CD4-positive, alpha-beta memory T cell (primary cell): ENCODE results near the gene LCN1. TPM values are rescaled to one million over a fixed set of nuclear protein-coding genes. Genes with fewer than 3 reads are reported as not detected.

Experiments
- CTCF ChIA-PET: fragments of 350-600 bp; sonication (Branson Sonifier 250); formaldehyde crosslinking; loops from one replicate; lab custom pipeline; 2021; ENCODE audit warnings: inconsistent platforms; ENCODE audit not compliant: partially characterized antibody; lab: Charles Lee
- POLR2A ChIA-PET: fragments of 350-600 bp; sonication (Branson Sonifier 250); formaldehyde crosslinking; loops from one replicate; lab custom pipeline; 2021; ENCODE audit not compliant: partially characterized antibody; lab: Charles Lee
- DNase-seq, 5 donors: peaks; one replicate each; pipeline versions ENCODE4 v3.0.0 to v3.0.0-alpha.2; 2020 to 2022; ENCODE audit warnings: mixed read lengths in 1 of 5
- H3K27ac ChIP-seq: one replicate; pipeline ENCODE4 v1.7.0; 2013; ENCODE audit warnings: low read depth, low read length
- H3K27me3 ChIP-seq: 2 replicates; pipeline ENCODE4 v1.7.0; 2013; ENCODE audit warnings: mild to moderate bottlenecking, low read length, moderate library complexity; ENCODE audit not compliant: insufficient read depth
- H3K36me3 ChIP-seq: 2 replicates; pipeline ENCODE4 v1.7.0; 2013; ENCODE audit warnings: mild to moderate bottlenecking, low read length, moderate library complexity; ENCODE audit not compliant: insufficient read depth
- H3K4me1 ChIP-seq: 2 replicates; pipeline ENCODE4 v1.7.0; 2013; ENCODE audit warnings: mild to moderate bottlenecking, low read length, moderate library complexity; ENCODE audit not compliant: insufficient read depth
- H3K4me3 ChIP-seq, 2 donors: one replicate each; pipeline ENCODE4 v1.7.0; 2013; ENCODE audit warnings: low read length in 2 of 2, mild to moderate bottlenecking in 1 of 2
- H3K9me3 ChIP-seq, 2 donors: one replicate each; pipeline ENCODE4 v1.7.0; 2013; ENCODE audit warnings: low read length in 2 of 2, control low read depth in 1 of 2; ENCODE audit not compliant: control insufficient read depth in 1 of 2
- H3K27ac Mint-ChIP-seq, 7 donors: one replicate each; pipeline ENCODE4 v1.8.0; 2020 to 2021; ENCODE audit warnings: mixed read lengths in 7 of 7, mild to moderate bottlenecking in 6 of 7, inconsistent platforms in 3 of 7, moderate library complexity in 3 of 7
- H3K27me3 Mint-ChIP-seq, 2 donors: one replicate each; pipeline ENCODE4 v1.8.0; 2020 to 2021; ENCODE audit warnings: mixed read lengths in 2 of 2
- H3K36me3 Mint-ChIP-seq, 2 donors: one replicate each; pipeline ENCODE4 v1.8.0; 2020 to 2021; ENCODE audit warnings: mixed read lengths in 2 of 2, inconsistent platforms in 1 of 2, mild to moderate bottlenecking in 1 of 2
- H3K4me1 Mint-ChIP-seq, 4 donors: one replicate each; pipeline ENCODE4 v1.8.0; 2020 to 2021; ENCODE audit warnings: mixed read lengths in 4 of 4, mild to moderate bottlenecking in 1 of 4
- H3K4me3 Mint-ChIP-seq, 8 donors: one replicate each; pipeline ENCODE4 v1.8.0; 2020 to 2021; ENCODE audit warnings: mixed read lengths in 8 of 8, mild to moderate bottlenecking in 7 of 8, moderate library complexity in 6 of 8, inconsistent platforms in 3 of 8
- H3K9me3 Mint-ChIP-seq, 8 donors: one replicate each; pipeline ENCODE4 v1.8.0; 2020 to 2021; ENCODE audit warnings: mixed read lengths in 8 of 8, mild to moderate bottlenecking in 5 of 8, inconsistent platforms in 3 of 8, moderate library complexity in 1 of 8
- intact Hi-C: fragments of 100-400 bp; cut with micrococcal nuclease; formaldehyde crosslinking; loops from one replicate; pipeline ENCODE4 v1.15.1; 2023
- polyA plus RNA-seq, 2 donors: library from polyadenylated mRNA; unstranded; fragments of 300-500 nt; fragmentation: Illumina TruSeq; gene quantifications; one replicate each; pipeline ENCODE4 v1.2.3, GENCODE V29; 2021
- total RNA-seq, 2 experiments: library from RNA; stranded (reverse); gene quantifications; one replicate each; pipeline ENCODE4 v1.2.3, GENCODE V29; 2021

LCN1 gene
- total RNA-seq, result not detected
- not detected for polyA plus RNA-seq

DNA sequence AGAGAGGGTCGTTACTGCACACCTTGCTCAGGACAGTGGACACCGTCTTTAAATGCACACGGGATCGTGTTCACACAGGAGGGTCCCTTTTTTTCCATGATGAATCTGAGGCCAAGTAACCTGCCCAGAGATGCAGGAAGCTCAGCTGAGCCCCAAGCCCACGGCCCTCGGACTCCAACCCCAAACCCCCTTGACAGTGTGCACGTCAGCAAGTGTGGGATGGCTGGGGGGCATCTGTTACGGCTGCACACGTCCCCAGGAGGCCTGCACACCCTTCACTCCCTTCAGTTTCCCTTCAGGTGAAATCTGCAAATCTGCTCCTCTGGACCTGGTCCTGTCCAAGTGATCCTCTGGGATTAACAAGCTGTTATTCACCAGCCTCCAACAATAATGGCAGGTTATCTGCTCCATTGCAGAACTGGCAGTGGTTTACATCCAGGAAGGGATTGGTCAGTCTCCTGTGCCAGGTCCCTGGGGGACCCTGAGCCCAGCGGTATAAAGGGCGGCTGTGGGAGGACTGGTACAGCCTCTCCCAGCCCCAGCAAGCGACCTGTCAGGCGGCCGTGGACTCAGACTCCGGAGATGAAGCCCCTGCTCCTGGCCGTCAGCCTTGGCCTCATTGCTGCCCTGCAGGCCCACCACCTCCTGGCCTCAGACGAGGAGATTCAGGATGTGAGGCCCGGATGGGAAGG, at the start of gene LCN1:
TSS of gene LCN1 (plus strand) at position 525 of the 692 bp plus-strand sequence. CDS start at position 583, 58 bp downstream.
- Mint-ChIP-seq H3K4me1 (peaks cover 0 to 2% (median 0%) of the 10 kb centered on the region in 4 donors), H3K4me3 (peak within 1 kb of the TSS in 1 of 8 donors; percentile 51), H3K27ac (no peak within 1 kb of the TSS), H3K27me3 (peaks cover 4% of the 10 kb centered on the region in 2 donors), H3K9me3 (no peaks in the 10 kb centered on the region), H3K36me3 (no peaks in the 10 kb centered on the region)
- intact Hi-C loops, result no loop called here
- no peaks in the 10 kb centered on the region for H3K9me3 ChIP-seq
- H3K4me3 ChIP-seq, result no peak within 1 kb of the TSS
- ChIA-PET CTCF (no interaction called here), POLR2A (no interaction called here)
- H3K4me1 ChIP-seq, result no peaks in the 10 kb centered on the region
- no peak within 1 kb of the TSS for H3K27ac ChIP-seq
- no peak for DNase-seq
- no peaks in the 10 kb centered on the region for H3K27me3 ChIP-seq
- H3K36me3 ChIP-seq, result no peaks in the 10 kb centered on the region

DNA sequence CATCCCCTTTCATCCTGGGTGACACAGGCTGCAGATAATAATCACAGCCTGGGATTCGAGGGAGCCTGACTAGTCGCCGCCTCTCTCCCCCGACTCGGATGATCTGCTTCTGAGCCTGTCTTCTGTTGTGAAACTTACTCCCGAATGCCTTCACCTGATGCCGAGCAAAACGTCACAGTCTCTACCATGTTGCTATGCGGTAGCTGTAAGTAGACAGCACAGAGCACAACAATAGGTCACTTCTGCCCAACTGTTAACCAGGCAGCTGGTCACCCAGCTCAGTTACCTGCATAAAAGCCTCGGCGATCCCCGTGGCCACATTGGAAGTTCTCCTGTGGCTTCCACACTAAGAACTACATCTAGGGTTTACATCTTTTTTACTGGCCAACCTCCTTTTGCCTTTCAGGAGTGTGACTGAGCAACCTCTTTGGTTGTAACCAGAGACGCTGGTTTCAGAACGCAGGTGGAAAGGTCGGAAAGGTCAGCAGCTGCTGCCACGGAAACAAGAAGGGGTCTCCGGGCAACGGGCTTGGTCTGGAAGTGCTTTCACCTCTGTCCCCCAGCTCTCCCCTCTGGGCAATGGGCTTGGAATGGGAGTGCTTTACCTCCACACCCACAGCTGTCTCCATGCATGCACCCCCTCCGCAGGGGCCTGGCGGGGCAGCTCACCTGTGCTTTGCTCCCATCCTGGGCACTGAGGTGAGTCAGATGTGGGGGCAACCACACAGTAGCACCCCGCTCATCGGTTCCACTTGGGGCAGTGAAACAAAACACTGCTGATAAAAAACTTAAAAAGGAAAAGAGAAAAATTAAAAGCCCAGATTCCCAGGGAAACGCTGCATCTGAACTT, 49.2 kb upstream of the LCN1 start:
- H3K9me3 ChIP-seq, result no peaks in the 10 kb centered on the region
- ChIA-PET POLR2A (no interaction called here), CTCF (no interaction called here)
- no peak overlapping the region for H3K4me3 ChIP-seq
- H3K27ac ChIP-seq, result no peak overlapping the region
- peaks cover 21% of the 10 kb centered on the region for H3K4me1 ChIP-seq
- no peak overlapping the region for H3K27ac Mint-ChIP-seq
- no peak overlapping the region for H3K4me3 Mint-ChIP-seq
- DNase-seq, result no peak
- peaks cover 6 to 22% (median 14%) of the 10 kb centered on the region in 4 donors for H3K4me1 Mint-ChIP-seq
- no peaks in the 10 kb centered on the region for H3K36me3 ChIP-seq
- no peaks in the 10 kb centered on the region for H3K9me3 Mint-ChIP-seq
- no peaks in the 10 kb centered on the region for H3K36me3 Mint-ChIP-seq
- no peaks in the 10 kb centered on the region for H3K27me3 ChIP-seq
- H3K27me3 Mint-ChIP-seq, result peaks cover 6 to 10% of the 10 kb centered on the region in 2 donors
- intact Hi-C loops, result no loop called here

GRCh38 chr9:135473972-135474543, 47.2 kb upstream of the LCN1 start:
- H3K27ac ChIP-seq, result no peak overlapping the region
- no peaks in the 10 kb centered on the region for H3K27me3 ChIP-seq
- H3K4me1 Mint-ChIP-seq, result peaks cover 2 to 24% (median 13%) of the 10 kb centered on the region in 4 donors
- H3K4me3 Mint-ChIP-seq, result no peak overlapping the region
- ChIA-PET POLR2A (no interaction called here), CTCF (no interaction called here)
- no peaks in the 10 kb centered on the region for H3K36me3 ChIP-seq
- H3K9me3 ChIP-seq, result no peaks in the 10 kb centered on the region
- intact Hi-C loops, result no loop called here
- peaks cover 14 to 16% of the 10 kb centered on the region in 2 donors for H3K27me3 Mint-ChIP-seq
- no peak overlapping the region for H3K4me3 ChIP-seq
- peaks cover 0 to 3% of the 10 kb centered on the region in 2 donors for H3K36me3 Mint-ChIP-seq
- no peak for DNase-seq
- peaks cover 6% of the 10 kb centered on the region for H3K4me1 ChIP-seq
- H3K27ac Mint-ChIP-seq, result no peak overlapping the region
- peaks cover 0 to 1% (median 0%) of the 10 kb centered on the region in 8 donors for H3K9me3 Mint-ChIP-seq

GRCh38 chr9:135474915-135475314, 46.3 kb upstream of the LCN1 start:
- POLR2A ChIA-PET, result no interaction called here
- CTCF ChIA-PET, result no interaction called here
- intact Hi-C loops, result no loop called here
- no peak overlapping the region for H3K4me3 Mint-ChIP-seq
- H3K27me3 ChIP-seq, result no peaks in the 10 kb centered on the region
- no peaks in the 10 kb centered on the region for H3K9me3 ChIP-seq
- H3K4me3 ChIP-seq, result no peak overlapping the region
- H3K27ac ChIP-seq, result no peak overlapping the region
- H3K4me1 ChIP-seq, result no peaks in the 10 kb centered on the region
- peaks cover 0 to 20% (median 10%) of the 10 kb centered on the region in 4 donors for H3K4me1 Mint-ChIP-seq
- peaks cover 12 to 16% of the 10 kb centered on the region in 2 donors for H3K27me3 Mint-ChIP-seq
- no peak for DNase-seq
- peaks cover 0 to 1% (median 0%) of the 10 kb centered on the region in 8 donors for H3K9me3 Mint-ChIP-seq
- no peak overlapping the region for H3K27ac Mint-ChIP-seq
- peaks cover 0 to 3% of the 10 kb centered on the region in 2 donors for H3K36me3 Mint-ChIP-seq
- H3K36me3 ChIP-seq, result no peaks in the 10 kb centered on the region

DNA sequence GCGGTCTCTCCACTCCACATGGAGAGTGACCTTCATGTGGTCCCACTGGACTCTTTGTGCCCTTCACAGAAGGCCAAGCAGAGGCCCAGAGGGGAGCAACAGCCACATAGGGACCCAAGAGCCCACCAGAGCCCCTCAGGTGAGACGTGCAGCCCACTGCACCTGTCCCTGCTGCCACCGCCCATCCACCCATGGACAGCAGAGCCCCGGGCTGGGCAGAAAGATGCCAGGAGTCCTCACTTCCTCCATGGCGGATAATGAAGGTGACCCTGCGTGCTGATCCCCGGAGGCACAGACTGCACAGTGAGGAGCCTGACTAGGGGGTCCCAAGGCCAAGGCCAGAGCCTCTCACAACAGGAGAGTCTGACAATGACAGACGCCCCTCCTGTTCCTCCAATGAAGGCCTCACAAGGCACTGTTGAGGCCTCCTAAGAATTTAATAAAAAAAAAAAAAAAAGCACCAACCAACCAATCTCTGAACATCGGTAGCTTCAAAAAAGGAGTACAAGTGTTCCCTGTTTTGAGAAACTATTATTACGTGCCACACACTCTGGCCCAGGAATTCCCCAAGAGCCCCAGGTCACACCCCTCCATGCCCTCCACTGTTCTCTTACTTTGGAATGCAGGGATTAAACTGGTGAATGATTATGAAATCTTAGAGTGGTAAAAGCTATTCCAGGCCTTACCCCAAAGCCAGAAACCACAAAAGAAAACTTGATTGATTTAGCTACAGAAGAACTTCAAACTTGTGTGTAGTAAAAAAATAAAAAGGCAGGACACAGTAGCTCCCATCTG, 44.5 kb upstream of the LCN1 start:
- Histone ChIP-seq H3K9me3 (no peaks in the 10 kb centered on the region), H3K4me3 (no peak overlapping the region), H3K27ac (no peak overlapping the region), H3K36me3 (no peaks in the 10 kb centered on the region), H3K27me3 (peaks cover 6% of the 10 kb centered on the region), H3K4me1 (peaks cover 10% of the 10 kb centered on the region)
- Mint-ChIP-seq H3K27ac (no peak overlapping the region), H3K27me3 (peaks cover 12 to 16% of the 10 kb centered on the region in 2 donors), H3K36me3 (peaks cover 0 to 3% of the 10 kb centered on the region in 2 donors), H3K9me3 (peaks cover 0 to 1% (median 0%) of the 10 kb centered on the region in 8 donors), H3K4me1 (peaks cover 0 to 19% (median 10%) of the 10 kb centered on the region in 4 donors), H3K4me3 (peak overlapping the region in 4 of 8 donors; percentile 15 to 59 (median 18))
- DNase-seq, result no peak
- CTCF ChIA-PET, result interaction anchor here (1.0 to 1.1 kb wide), 2 partner anchors 39 to 1281 kb away, joined by 3 read pairs; no protein-coding TSS in a partner anchor
- intact Hi-C loops, result no loop called here
- POLR2A ChIA-PET, result no interaction called here

- Mint-ChIP-seq H3K9me3 (peaks cover 0 to 1% (median 0%) of the 10 kb centered on the region in 8 donors), H3K27me3 (peaks cover 18 to 25% of the 10 kb centered on the region in 2 donors)
These were observed 43.0 kb upstream of the LCN1 start for GRCh38 chr9:135478191-135478590.

More at GRCh38 chr9:135478191-135478590, 43.0 kb upstream of the LCN1 start:
- no peak overlapping the region for H3K27ac ChIP-seq
- Mint-ChIP-seq H3K27ac (peak overlapping the region in 4 of 7 donors; percentile 6 to 70 (median 40)), H3K4me3 (peak overlapping the region; percentile 86 to 93 (median 88)), H3K36me3 (peaks cover 0 to 3% of the 10 kb centered on the region in 2 donors), H3K4me1 (peaks cover 0 to 22% (median 14%) of the 10 kb centered on the region in 4 donors)
- H3K9me3 ChIP-seq, result no peaks in the 10 kb centered on the region
- CTCF ChIA-PET, result interaction anchor here (1.2 kb wide), 1 partner anchor 9 kb away, joined by 4 read pairs; no protein-coding TSS in a partner anchor
- intact Hi-C loops, result no loop called here
- peaks cover 16% of the 10 kb centered on the region for H3K4me1 ChIP-seq
- no peak overlapping the region for H3K4me3 ChIP-seq
- POLR2A ChIA-PET, result no interaction called here
- H3K27me3 ChIP-seq, result peaks cover 12% of the 10 kb centered on the region
- DNase-seq, result no peak
- no peaks in the 10 kb centered on the region for H3K36me3 ChIP-seq
